ENCODE results near the gene CDH11.

Gene CDH11

GRCh38 chr16:65095906-65096305, 26.0 kb downstream of the CDH11 start:
- H3K27ac ChIP-seq = no peak overlapping the region
- no peaks in the 10 kb centered on the region for H3K36me3 ChIP-seq
- no peak for DNase-seq
- H3K9me3 ChIP-seq (ENCODE audit: severe bottlenecking) = no peaks in the 10 kb centered on the region
- TF ChIP-seq CTCF (IDR thresholded peaks at IDR 0.05; ENCODE audit: low read depth, low read length) = no peak
- no peaks in the 10 kb centered on the region for H3K27me3 ChIP-seq (ENCODE audit: insufficient read depth, low read depth, severe bottlenecking)
- H3K4me3 ChIP-seq (ENCODE audit: low read depth, low read length) = no peak overlapping the region

- no peaks in the 10 kb centered on the region for H3K36me3 ChIP-seq
- H3K9me3 ChIP-seq (ENCODE audit: severe bottlenecking) = no peaks in the 10 kb centered on the region
- no peak for DNase-seq
- no peak for TF ChIP-seq CTCF (IDR thresholded peaks at IDR 0.05; ENCODE audit: low read depth, low read length)
- H3K4me3 ChIP-seq (ENCODE audit: low read depth, low read length) = no peak overlapping the region
- no peak overlapping the region for H3K27ac ChIP-seq
- H3K27me3 ChIP-seq (ENCODE audit: insufficient read depth, low read depth, severe bottlenecking) = no peaks in the 10 kb centered on the region
Observed at GRCh38 chr16:65095090-65095728, 26.7 kb downstream of the CDH11 start.

- TF ChIP-seq CTCF (IDR thresholded peaks at IDR 0.05; ENCODE audit: low read depth, low read length) = no peak
Observed at GRCh38 chr16:65094009-65094408, 27.9 kb downstream of the CDH11 start.

GRCh38 chr16:65083164-65083857, 38.6 kb downstream of the CDH11 start:
- Histone ChIP-seq H3K36me3 (no peaks in the 10 kb centered on the region), H3K27ac (no peak overlapping the region), H3K27me3 (ENCODE audit: insufficient read depth, low read depth, severe bottlenecking) (no peaks in the 10 kb centered on the region), H3K4me3 (ENCODE audit: low read depth, low read length) (no peak overlapping the region), H3K9me3 (ENCODE audit: severe bottlenecking) (no peaks in the 10 kb centered on the region)
- DNase-seq = no peak
- no peak for TF ChIP-seq CTCF (IDR thresholded peaks at IDR 0.05; ENCODE audit: low read depth, low read length)

More at GRCh38 chr16:65094009-65094408, 27.9 kb downstream of the CDH11 start:
- Histone ChIP-seq H3K4me3 (ENCODE audit: low read depth, low read length) (no peak overlapping the region), H3K27ac (no peak overlapping the region), H3K36me3 (no peaks in the 10 kb centered on the region), H3K27me3 (ENCODE audit: insufficient read depth, low read depth, severe bottlenecking) (no peaks in the 10 kb centered on the region), H3K9me3 (ENCODE audit: severe bottlenecking) (no peaks in the 10 kb centered on the region)
- no peak for DNase-seq

GRCh38 chr16:65079549-65079948, 42.3 kb downstream of the CDH11 start:
- Histone ChIP-seq H3K4me3 (ENCODE audit: low read depth, low read length) (no peak overlapping the region), H3K27me3 (ENCODE audit: insufficient read depth, low read depth, severe bottlenecking) (no peaks in the 10 kb centered on the region), H3K27ac (no peak overlapping the region), H3K36me3 (no peaks in the 10 kb centered on the region), H3K9me3 (ENCODE audit: severe bottlenecking) (no peaks in the 10 kb centered on the region)
- no peak for TF ChIP-seq CTCF (IDR thresholded peaks at IDR 0.05; ENCODE audit: low read depth, low read length)
- no peak for DNase-seq

Measured in WERI-Rb-1 (cell line).